SU-DHL-6 (cell line): ENCODE results near the gene NPAS3.

Experiments
- CTCF ChIP-seq: fragments of 200-600 bp; sonication (generic); IDR thresholded peaks from one replicate; pipeline ENCODE4 v1.5.1; 2017; ENCODE audit warnings: antibody characterized with exemption, mild to moderate bottlenecking, low read length, moderate library complexity; ENCODE audit not compliant: insufficient read depth, poor library complexity, severe bottlenecking
- EZH2phosphoT487 ChIP-seq: fragments of 200-600 bp; sonication (generic), shearing (Covaris generic); conservative IDR thresholded peaks from 2 replicates; pipeline ENCODE4 v1.6.1; 2018; ENCODE audit warnings: mild to moderate bottlenecking, antibody characterized with exemption, low read length, moderate library complexity, mixed read lengths

DNA sequence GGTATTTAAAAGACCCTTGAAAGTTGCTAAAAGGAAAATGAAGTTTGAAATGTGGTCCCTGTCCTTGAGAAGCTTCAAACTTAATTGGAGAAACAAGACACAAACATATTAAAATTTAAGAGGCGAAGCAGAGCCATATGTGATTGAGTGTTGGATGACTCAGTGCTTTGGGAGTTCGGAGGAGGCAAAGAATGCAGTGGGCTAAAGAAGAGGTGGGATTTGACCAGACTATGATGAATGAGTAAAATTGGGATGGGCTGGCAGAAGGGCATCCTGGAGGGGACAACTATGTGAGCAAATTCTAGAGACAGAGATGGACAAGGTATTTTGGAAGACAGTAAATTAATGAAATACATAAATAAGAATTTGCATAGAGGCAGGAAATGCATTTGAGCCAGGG, 653.6 kb downstream of the NPAS3 start:
- no peak for TF ChIP-seq CTCF
- no peak for TF ChIP-seq EZH2phosphoT487
